Loucy (cell line): ENCODE measurements around the gene RBM41.

ENCODE experiments used
- EZH2phosphoT487 ChIP-seq: fragments of 200-600 bp; IDR thresholded peaks from 2 replicates; pipeline ENCODE4 v1.6.1; 2018; ENCODE audit warnings: antibody characterized with exemption, mild to moderate bottlenecking, moderate library complexity, borderline replicate concordance
- TF ChIP-seq, protein P1 (sequence below): fragments of 200-600 bp; sonication (generic); conservative IDR thresholded peaks from 2 replicates; pipeline ENCODE4 v1.5.1; 2014; ENCODE audit warnings: mild to moderate bottlenecking, antibody characterized with exemption, low read length

DNA sequence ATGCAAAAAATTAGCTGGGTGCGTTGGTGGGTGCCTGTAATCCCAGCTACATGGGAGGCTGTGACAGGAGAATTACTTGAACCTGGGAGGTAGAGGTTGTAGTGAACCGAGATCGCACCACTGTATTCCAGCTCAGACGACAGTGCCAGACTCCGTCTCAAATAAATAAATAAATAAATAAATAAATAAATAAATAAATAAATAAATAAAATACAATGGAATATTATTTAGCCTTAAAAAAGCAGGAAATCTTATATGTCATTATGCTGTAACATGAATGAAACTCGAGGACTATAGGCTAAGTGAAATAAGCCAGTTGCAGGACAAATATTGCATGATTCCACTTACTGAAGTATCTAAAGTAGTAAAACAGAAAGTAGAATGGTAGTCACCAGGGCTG lies 42.5 kb downstream of the RBM41 start:
- TF ChIP-seq, protein P1, sequence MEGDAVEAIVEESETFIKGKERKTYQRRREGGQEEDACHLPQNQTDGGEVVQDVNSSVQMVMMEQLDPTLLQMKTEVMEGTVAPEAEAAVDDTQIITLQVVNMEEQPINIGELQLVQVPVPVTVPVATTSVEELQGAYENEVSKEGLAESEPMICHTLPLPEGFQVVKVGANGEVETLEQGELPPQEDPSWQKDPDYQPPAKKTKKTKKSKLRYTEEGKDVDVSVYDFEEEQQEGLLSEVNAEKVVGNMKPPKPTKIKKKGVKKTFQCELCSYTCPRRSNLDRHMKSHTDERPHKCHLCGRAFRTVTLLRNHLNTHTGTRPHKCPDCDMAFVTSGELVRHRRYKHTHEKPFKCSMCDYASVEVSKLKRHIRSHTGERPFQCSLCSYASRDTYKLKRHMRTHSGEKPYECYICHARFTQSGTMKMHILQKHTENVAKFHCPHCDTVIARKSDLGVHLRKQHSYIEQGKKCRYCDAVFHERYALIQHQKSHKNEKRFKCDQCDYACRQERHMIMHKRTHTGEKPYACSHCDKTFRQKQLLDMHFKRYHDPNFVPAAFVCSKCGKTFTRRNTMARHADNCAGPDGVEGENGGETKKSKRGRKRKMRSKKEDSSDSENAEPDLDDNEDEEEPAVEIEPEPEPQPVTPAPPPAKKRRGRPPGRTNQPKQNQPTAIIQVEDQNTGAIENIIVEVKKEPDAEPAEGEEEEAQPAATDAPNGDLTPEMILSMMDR = no peak
- TF ChIP-seq EZH2phosphoT487 = no peak
